Measurements from ENCODE around the gene AQP12B. TPM values are rescaled to one million over a fixed set of nuclear protein-coding genes. Genes with fewer than 3 reads are reported as not detected.

The AQP12B gene
- total RNA-seq, 1 experiment from 2014 or later: not detected

- Histone ChIP-seq H3K79me2 (ENCODE audit: insufficient read depth, low read length) (no peaks in the 10 kb centered on the region), H3K4ac (ENCODE audit: low read depth, low read length) (no peak overlapping the region), H3K56ac (ENCODE audit: insufficient read length, low read depth, low read length) (no peak overlapping the region), H3K18ac (ENCODE audit: insufficient read length, low read depth, low read length) (no peak overlapping the region), H3K4me2 (ENCODE audit: insufficient read depth, insufficient read length, low read length) (no peak overlapping the region), H4K8ac (replicated peaks; ENCODE audit: insufficient read length, low read depth, low read length) (no peak overlapping the region), H2BK5ac (ENCODE audit: insufficient read length, low read length) (no peak overlapping the region), H2BK15ac (ENCODE audit: low read depth, low read length) (no peak overlapping the region), H3T11ph (ENCODE audit: low read length) (no peak overlapping the region), H4K20me1 (ENCODE audit: control insufficient read depth, insufficient read depth, insufficient read length) (no peaks in the 10 kb centered on the region), H3K9ac (ENCODE audit: extremely low read depth, insufficient read length, low read length) (no peak overlapping the region), H2AFZ (ENCODE audit: low read length) (no peak overlapping the region), H2AK5ac (ENCODE audit: insufficient read length, low read length) (no peak overlapping the region), H3K27me3 (ENCODE audit: insufficient read depth, low read length) (no peaks in the 10 kb centered on the region), H4K91ac (ENCODE audit: insufficient read length, low read depth, low read length) (no peak overlapping the region), H2BK120ac (ENCODE audit: low read depth, low read length, poor library complexity, severe bottlenecking) (no peak overlapping the region), H3K9me3 (ENCODE audit: control insufficient read depth, low read depth, low read length) (no peaks in the 10 kb centered on the region), H3K23ac (ENCODE audit: insufficient read length, low read depth, low read length) (no peak overlapping the region), H2BK12ac (ENCODE audit: insufficient read length, low read depth, low read length) (no peak overlapping the region), H3K79me1 (ENCODE audit: insufficient read depth, low read depth, low read length, poor library complexity, severe bottlenecking) (no peaks in the 10 kb centered on the region), H3K4me1 (ENCODE audit: insufficient read depth, low read length) (no peaks in the 10 kb centered on the region), H2BK20ac (ENCODE audit: low read depth, low read length, poor library complexity, severe bottlenecking) (no peak overlapping the region), H4K5ac (ENCODE audit: insufficient read length, low read depth, low read length) (no peak overlapping the region), H3K23me2 (ENCODE audit: insufficient read length, low read depth, low read length, poor library complexity, severe bottlenecking) (no peaks in the 10 kb centered on the region), H3K14ac (ENCODE audit: insufficient read depth, low read length) (no peak overlapping the region), H3K27ac (ENCODE audit: insufficient read length, low read depth, low read length) (no peak overlapping the region)
- Mint-ChIP-seq H3K4me3 (no peak overlapping the region), H3K9me3 (peaks cover 4% of the 10 kb centered on the region in 2 experiments; a peak in 3 of 5 replicates), H3K36me3 (ENCODE audit: insufficient read depth in 1 of 3, low read depth in 3 of 3) (no peaks in the 10 kb centered on the region; a peak in 2 of 7 replicates), H3K27me3 (ENCODE audit: low read depth) (peaks cover 63% of the 10 kb centered on the region), H3K4me1 (peaks cover 9 to 14% of the 10 kb centered on the region in 2 experiments), H3K27ac (no peak overlapping the region)
- TF ChIP-seq CTCF (conservative IDR thresholded peaks at IDR 0.05): no peak
- DNase-seq: no peak
- WGBS (ENCODE audit: extremely low coverage, insufficient read length, low lambda C conversion rate): no CpG with 5 or more reads among the region's 7 CpGs
Measured at GRCh38 chr2:240649331-240649730, 33.4 kb downstream of the AQP12B start.
